Stimulated activated naive CD8-positive, alpha-beta T cell treated with anti-CD3 and anti-CD28 coated beads, Interleukin-15, Interleukin-2, amounts not matched to agents 100 U/mL and 50 U/mL, for 24 hours (primary cell): ENCODE measurements around the gene ARFRP1.

Experiments used
- ATAC-seq: fragments of 150-1000 bp; cut with Tn5 transposase; one replicate; pipeline ENCODE4 v1.10.0; 2021
- DNase-seq: peaks from one replicate; pipeline ENCODE4 v3.0.0; 2021

The ARFRP1 gene

GRCh38 chr20:63702036-63702665, 5.6 kb downstream of the ARFRP1 start:
- no peak for ATAC-seq
- DNase-seq: no peak

GRCh38 chr20:63701329-63702035, 6.3 kb downstream of the ARFRP1 start:
- ATAC-seq (no peak), DNase-seq (no peak)

- ATAC-seq: no peak
Observed at GRCh38 chr20:63701051-63701328, 6.8 kb downstream of the ARFRP1 start.

GRCh38 chr20:63700199-63701050, 7.4 kb downstream of the ARFRP1 start:
- ATAC-seq: no peak

More at GRCh38 chr20:63701051-63701328, 6.8 kb downstream of the ARFRP1 start:
- DNase-seq: no peak

GRCh38 chr20:63699466-63700198, 8.1 kb downstream of the ARFRP1 start:
- DNase-seq (no peak), ATAC-seq (no peak)

More at GRCh38 chr20:63700199-63701050, 7.4 kb downstream of the ARFRP1 start:
- no peak for DNase-seq

GRCh38 chr20:63698739-63699465, 8.9 kb downstream of the ARFRP1 start:
- ATAC-seq (peak; percentile 57), DNase-seq (peak; percentile 73)

- no peak for DNase-seq
- ATAC-seq: no peak
Observed at GRCh38 chr20:63697868-63698545, 9.8 kb downstream of the ARFRP1 start.

GRCh38 chr20:63697357-63697867, 10.4 kb downstream of the ARFRP1 start:
- ATAC-seq: no peak
- no peak for DNase-seq

GRCh38 chr20:63696628-63697356, 11.0 kb downstream of the ARFRP1 start, which contains the start of gene TNFRSF6B:
TNFRSF6B (plus strand) TSS chr20:63696652; CDS start chr20:63696768, 116 bp downstream.
- ATAC-seq (peak; percentile 21), DNase-seq (peak; percentile 30)

GRCh38 chr20:63696306-63696627, 11.5 kb downstream of the ARFRP1 start:
- ATAC-seq (peak; percentile 41), DNase-seq (peak; percentile 51)

- DNase-seq (no peak), ATAC-seq (no peak)
Observed at GRCh38 chr20:63695424-63696305, 12.1 kb downstream of the ARFRP1 start.

GRCh38 chr20:63694584-63695423, 13.0 kb downstream of the ARFRP1 start:
- DNase-seq (no peak), ATAC-seq (no peak)

GRCh38 chr20:63693733-63694583, 13.8 kb downstream of the ARFRP1 start:
- ATAC-seq (no peak), DNase-seq (no peak)

- no peak for ATAC-seq
- DNase-seq: no peak
Observed at GRCh38 chr20:63693083-63693732, 14.6 kb downstream of the ARFRP1 start.

GRCh38 chr20:63692436-63693082, 15.2 kb downstream of the ARFRP1 start:
- DNase-seq: no peak
- no peak for ATAC-seq
